Measurements from ENCODE around the gene FBXL13. TPM values are rescaled to one million over a fixed set of nuclear protein-coding genes. Genes with fewer than 3 reads are reported as not detected.
A peak's percentile ranks its signal among the peaks of the same experiment; 100 is the strongest.
"Not testable (repeated sequence)": the region's sequence is repeated elsewhere in the genome, so short reads cannot be mapped to it uniquely, and the experiment has no call there.

The FBXL13 gene
- total RNA-seq, 1 donor from 2014 or later, result 3.0 TPM

GRCh38 chr7:102975854-102976253 lies 98.7 kb downstream of the FBXL13 start:
- ATAC-seq (no peak), DNase-seq (no peak)
- intact Hi-C loops (cut with DNase I), result no loop called here
- no peak for TF ChIP-seq CTCF (IDR thresholded peaks at IDR 0.05)
- H3K4me3 ChIP-seq, result no peak overlapping the region
- no peaks in the 10 kb centered on the region for H3K4me1 ChIP-seq
- no peaks in the 10 kb centered on the region for H3K9me3 ChIP-seq
- H3K36me3 ChIP-seq, result no peaks in the 10 kb centered on the region
- H3K27ac ChIP-seq, result no peak overlapping the region
- no peaks in the 10 kb centered on the region for H3K27me3 ChIP-seq

GRCh38 chr7:102974366-102975236 lies 100.0 kb downstream of the FBXL13 start:
- H3K27ac ChIP-seq, result no peak overlapping the region
- H3K4me3 ChIP-seq, result no peak overlapping the region
- no peaks in the 10 kb centered on the region for H3K27me3 ChIP-seq
- ATAC-seq (no peak), DNase-seq (no peak)
- H3K9me3 ChIP-seq, result no peaks in the 10 kb centered on the region
- H3K4me1 ChIP-seq, result no peaks in the 10 kb centered on the region
- peak; percentile 10 for TF ChIP-seq CTCF (IDR thresholded peaks at IDR 0.05)
- intact Hi-C loops (cut with DNase I), result no loop called here
- H3K36me3 ChIP-seq, result no peaks in the 10 kb centered on the region

GRCh38 chr7:102973096-102973802 lies 101.3 kb downstream of the FBXL13 start:
- Histone ChIP-seq H3K27me3 (no peaks in the 10 kb centered on the region), H3K4me1 (no peaks in the 10 kb centered on the region), H3K9me3 (no peaks in the 10 kb centered on the region), H3K27ac (no peak overlapping the region), H3K4me3 (no peak overlapping the region), H3K36me3 (no peaks in the 10 kb centered on the region)
- intact Hi-C loops (cut with DNase I), result no loop called here
- no peak for DNase-seq
- no peak for TF ChIP-seq CTCF (IDR thresholded peaks at IDR 0.05)
- no peak for ATAC-seq

- Histone ChIP-seq H3K27me3 (no peaks in the 10 kb centered on the region), H3K27ac (no peak overlapping the region), H3K9me3 (no peaks in the 10 kb centered on the region), H3K4me3 (no peak overlapping the region), H3K4me1 (no peaks in the 10 kb centered on the region), H3K36me3 (no peaks in the 10 kb centered on the region)
- intact Hi-C loops (cut with DNase I), result no loop called here
- DNase-seq, result no peak
- ATAC-seq, result no peak
- no peak for TF ChIP-seq CTCF (IDR thresholded peaks at IDR 0.05)
Measured at GRCh38 chr7:102967798-102968197, 106.8 kb downstream of the FBXL13 start.

- Histone ChIP-seq H3K4me1 (no peaks in the 10 kb centered on the region), H3K27ac (no peak overlapping the region), H3K4me3 (no peak overlapping the region), H3K36me3 (no peaks in the 10 kb centered on the region), H3K9me3 (no peaks in the 10 kb centered on the region), H3K27me3 (no peaks in the 10 kb centered on the region)
- TF ChIP-seq CTCF (IDR thresholded peaks at IDR 0.05), result no peak
- DNase-seq, result no peak
- intact Hi-C loops (cut with DNase I), result no loop called here
- peak; percentile 29 for ATAC-seq
Measured at GRCh38 chr7:102966465-102966864, 108.1 kb downstream of the FBXL13 start.

GRCh38 chr7:102961993-102962392 lies 112.6 kb downstream of the FBXL13 start:
- H3K27me3 ChIP-seq; H3K36me3 ChIP-seq; H3K27ac ChIP-seq; ATAC-seq; H3K4me3 ChIP-seq; DNase-seq; H3K9me3 ChIP-seq; intact Hi-C loops (cut with DNase I); H3K4me1 ChIP-seq: not testable (repeated sequence)

GRCh38 chr7:102958004-102958403 lies 116.6 kb downstream of the FBXL13 start:
- H3K27ac ChIP-seq; ATAC-seq; intact Hi-C loops (cut with DNase I); H3K9me3 ChIP-seq; H3K27me3 ChIP-seq; H3K4me1 ChIP-seq; DNase-seq; H3K4me3 ChIP-seq; H3K36me3 ChIP-seq: not testable (repeated sequence)

GRCh38 chr7:102954359-102954758 lies 120.2 kb downstream of the FBXL13 start:
- H3K36me3 ChIP-seq; intact Hi-C loops (cut with DNase I); ATAC-seq: not testable (repeated sequence)

More at GRCh38 chr7:102954359-102954758, 120.2 kb downstream of the FBXL13 start:
- not testable (repeated sequence) for H3K27ac ChIP-seq, H3K27me3 ChIP-seq, DNase-seq, H3K9me3 ChIP-seq, H3K4me3 ChIP-seq, H3K4me1 ChIP-seq
